ENCODE measurements around the gene EEF1A1. TPM values are rescaled to one million over a fixed set of nuclear protein-coding genes. Genes with fewer than 3 reads are reported as not detected.
A peak's percentile ranks its signal among the peaks of the same experiment; 100 is the strongest.

The EEF1A1 gene
- total RNA-seq, 2 donors from 2014 or later, result 9,813 to 18,243 TPM

DNA sequence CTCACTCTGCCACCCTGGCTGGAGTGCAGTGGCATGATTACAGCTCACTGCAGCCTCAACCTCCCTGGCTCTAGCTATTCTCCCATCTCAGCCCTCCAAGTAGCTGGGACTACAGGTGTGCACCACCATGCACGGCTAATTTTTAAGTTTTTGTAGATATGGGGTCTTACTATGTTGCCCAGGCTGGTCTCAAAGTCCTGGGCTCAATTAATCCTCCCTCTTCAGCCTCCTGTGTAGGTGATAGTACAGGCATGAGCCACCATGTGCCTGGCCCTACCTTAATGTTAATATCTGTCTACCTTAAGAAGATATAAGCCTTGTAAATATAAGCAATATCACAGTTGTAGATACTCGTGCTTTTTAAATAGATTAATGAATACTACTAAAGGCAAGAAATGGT lies 16.7 kb downstream of the EEF1A1 start:
- Mint-ChIP-seq H3K4me1 (no peaks in the 10 kb centered on the region), H3K27ac (no peak overlapping the region), H3K4me3 (no peak overlapping the region), H3K9me3 (no peaks in the 10 kb centered on the region), H3K36me3 (ENCODE audit: low read depth) (peaks cover 53% of the 10 kb centered on the region), H3K27me3 (no peaks in the 10 kb centered on the region)
- no peak for ATAC-seq (replicated peaks)

DNA sequence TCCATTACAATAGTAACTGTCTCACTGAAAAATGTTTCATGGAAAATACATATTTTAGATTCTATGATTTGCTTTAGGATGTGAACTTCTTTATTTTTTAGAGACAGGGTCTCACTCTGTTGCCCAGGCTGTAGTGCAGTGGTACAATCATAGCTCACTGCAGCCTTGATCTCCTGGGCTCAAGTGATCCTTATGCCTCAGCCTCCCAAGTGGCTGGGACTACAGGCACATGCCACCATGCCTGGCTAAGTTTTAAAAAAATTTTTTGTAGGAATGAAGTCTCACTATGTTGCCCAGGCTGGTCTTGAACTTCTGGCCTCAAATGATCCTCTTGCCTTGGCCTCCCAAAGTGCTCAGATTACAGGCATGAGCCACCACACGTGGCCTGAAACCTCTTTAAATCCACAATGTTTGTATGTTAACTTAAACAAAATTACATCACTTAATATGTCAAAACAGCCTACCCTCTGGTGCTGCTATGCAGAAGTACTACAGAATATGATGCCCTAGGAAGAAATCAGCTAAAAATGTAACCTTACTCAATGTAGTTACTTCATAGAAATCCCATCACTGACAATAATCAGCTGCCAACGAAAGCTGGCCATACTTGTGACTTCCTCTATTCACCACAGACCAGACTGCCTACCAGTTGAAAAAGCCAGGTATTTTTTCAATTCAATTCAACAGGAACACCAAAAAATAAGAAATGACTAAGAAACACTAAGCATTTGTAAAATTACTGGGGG lies 17.6 kb downstream of the EEF1A1 start:
- H3K4me3 Mint-ChIP-seq, result no peak overlapping the region
- no peaks in the 10 kb centered on the region for H3K4me1 Mint-ChIP-seq
- no peaks in the 10 kb centered on the region for H3K9me3 Mint-ChIP-seq
- peaks cover 62% of the 10 kb centered on the region for H3K36me3 Mint-ChIP-seq (ENCODE audit: low read depth)
- peak overlapping the region; percentile 51 for H3K27ac Mint-ChIP-seq
- no peak for ATAC-seq (replicated peaks)
- no peaks in the 10 kb centered on the region for H3K27me3 Mint-ChIP-seq

DNA sequence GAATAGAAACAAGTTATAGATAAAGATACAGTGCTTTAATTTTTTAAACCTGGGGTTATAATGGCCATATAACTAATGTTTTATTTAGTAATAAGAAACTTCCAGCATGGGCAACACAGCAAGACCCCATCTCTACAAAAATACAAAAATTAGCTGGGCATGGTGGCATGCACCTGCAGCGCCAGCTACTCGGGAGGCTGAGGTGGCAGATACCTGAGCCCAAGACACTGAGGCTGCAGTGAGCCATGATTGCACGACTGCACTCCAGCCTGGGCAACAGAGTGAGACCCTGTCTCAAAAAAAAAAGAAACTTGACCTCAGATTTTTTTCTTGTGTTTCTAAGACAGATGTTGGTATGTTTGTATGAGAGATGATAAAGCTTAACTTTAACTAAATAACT lies 22.9 kb downstream of the EEF1A1 start:
- no peaks in the 10 kb centered on the region for H3K4me1 Mint-ChIP-seq
- H3K27me3 Mint-ChIP-seq, result no peaks in the 10 kb centered on the region
- no peak overlapping the region for H3K27ac Mint-ChIP-seq
- ATAC-seq (replicated peaks), result no peak
- H3K36me3 Mint-ChIP-seq (ENCODE audit: low read depth), result peaks cover 97% of the 10 kb centered on the region
- no peak overlapping the region for H3K4me3 Mint-ChIP-seq
- H3K9me3 Mint-ChIP-seq, result no peaks in the 10 kb centered on the region

DNA sequence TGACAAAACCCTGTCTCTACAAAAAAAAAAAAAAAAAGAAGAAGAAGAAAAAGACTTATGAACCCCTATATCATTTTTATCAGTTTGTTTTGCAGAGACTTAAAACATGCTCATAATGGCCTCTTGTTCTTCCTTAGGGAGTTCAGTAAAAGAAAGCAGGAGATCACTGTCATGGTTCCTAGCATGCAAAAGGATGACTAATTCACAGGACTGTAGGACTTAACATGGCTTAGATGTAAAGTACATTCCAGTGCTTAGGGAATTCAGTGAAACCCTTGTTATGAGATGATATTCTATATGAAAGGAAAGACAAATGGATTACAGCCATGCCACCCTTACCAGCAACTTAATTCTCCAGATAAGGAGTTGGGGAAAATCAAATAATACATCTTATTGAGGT lies 29.5 kb downstream of the EEF1A1 start:
- Mint-ChIP-seq H3K27ac (no peak overlapping the region), H3K36me3 (ENCODE audit: low read depth) (peaks cover 98% of the 10 kb centered on the region), H3K9me3 (no peaks in the 10 kb centered on the region), H3K4me3 (no peak overlapping the region), H3K4me1 (no peaks in the 10 kb centered on the region), H3K27me3 (no peaks in the 10 kb centered on the region)
- no peak for ATAC-seq (replicated peaks)

DNA sequence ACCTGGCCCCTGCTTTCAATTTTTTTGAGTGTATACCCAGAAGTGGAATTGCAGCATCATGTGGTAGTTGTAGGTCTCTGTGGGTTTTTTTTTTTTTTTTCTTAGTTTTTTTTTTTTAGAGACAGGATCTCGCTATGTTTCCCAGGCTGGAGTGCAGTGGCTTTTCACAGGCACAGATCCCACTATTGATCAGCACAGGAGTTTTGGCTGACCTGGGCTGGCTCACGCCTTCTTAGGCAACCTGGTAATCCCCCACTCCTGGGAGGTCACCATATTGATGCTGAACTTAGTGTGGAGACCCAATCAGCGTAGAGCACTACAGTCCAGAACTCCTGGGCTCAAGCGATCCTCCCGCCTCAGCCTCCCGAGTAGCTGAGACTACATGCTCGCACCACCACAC lies 33.4 kb downstream of the EEF1A1 start:
- Mint-ChIP-seq H3K4me1 (no peaks in the 10 kb centered on the region), H3K4me3 (no peak overlapping the region), H3K36me3 (ENCODE audit: low read depth) (peaks cover 97% of the 10 kb centered on the region), H3K9me3 (no peaks in the 10 kb centered on the region), H3K27me3 (no peaks in the 10 kb centered on the region), H3K27ac (no peak overlapping the region)
- ATAC-seq (replicated peaks), result no peak

DNA sequence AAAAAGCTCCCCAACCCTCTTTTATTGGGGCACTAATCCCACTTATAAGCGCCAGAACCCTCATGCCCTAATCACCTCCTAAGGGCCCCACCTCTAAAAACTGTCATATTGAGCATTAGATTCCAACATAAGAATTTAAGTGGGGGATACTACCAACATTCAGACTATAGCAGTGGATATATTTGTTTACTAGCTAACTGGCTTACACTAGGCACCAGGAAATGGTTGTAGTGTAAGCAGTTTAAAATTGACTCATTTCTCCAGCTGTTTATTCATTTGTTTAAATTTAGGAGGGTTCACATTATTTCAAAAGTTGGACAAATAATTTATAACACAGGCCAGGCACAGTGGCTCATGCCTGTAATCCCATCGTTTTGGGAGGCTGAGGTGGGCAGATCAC lies 36.4 kb downstream of the EEF1A1 start:
- peak overlapping the region; percentile 36 for H3K27ac Mint-ChIP-seq
- no peak overlapping the region for H3K4me3 Mint-ChIP-seq
- H3K27me3 Mint-ChIP-seq, result no peaks in the 10 kb centered on the region
- no peaks in the 10 kb centered on the region for H3K4me1 Mint-ChIP-seq
- no peaks in the 10 kb centered on the region for H3K9me3 Mint-ChIP-seq
- peaks cover 97% of the 10 kb centered on the region for H3K36me3 Mint-ChIP-seq (ENCODE audit: low read depth)
- ATAC-seq (replicated peaks), result no peak

DNA sequence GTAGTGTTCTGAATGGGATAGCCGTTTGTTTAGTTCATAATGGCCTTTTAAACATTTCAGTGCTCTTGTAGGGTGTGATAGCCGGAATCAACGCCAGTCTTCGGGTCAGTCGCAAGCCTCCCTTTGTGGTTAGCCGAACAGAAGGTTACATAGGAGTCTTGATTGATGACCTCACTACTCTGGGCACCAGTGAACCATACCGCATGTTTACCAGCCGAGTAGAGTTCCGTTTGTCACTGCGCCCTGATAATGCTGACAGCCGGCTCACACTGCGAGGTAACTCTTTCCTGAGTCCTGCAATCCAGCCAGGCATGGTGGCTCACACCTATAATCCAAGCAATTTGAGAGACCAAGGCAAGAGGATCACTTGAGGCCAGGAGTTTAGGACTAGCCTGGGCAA lies 38.9 kb downstream of the EEF1A1 start:
- Mint-ChIP-seq H3K27ac (no peak overlapping the region), H3K4me3 (no peak overlapping the region), H3K27me3 (no peaks in the 10 kb centered on the region), H3K36me3 (ENCODE audit: low read depth) (peaks cover 95% of the 10 kb centered on the region), H3K9me3 (no peaks in the 10 kb centered on the region), H3K4me1 (no peaks in the 10 kb centered on the region)
- no peak for ATAC-seq (replicated peaks)

DNA sequence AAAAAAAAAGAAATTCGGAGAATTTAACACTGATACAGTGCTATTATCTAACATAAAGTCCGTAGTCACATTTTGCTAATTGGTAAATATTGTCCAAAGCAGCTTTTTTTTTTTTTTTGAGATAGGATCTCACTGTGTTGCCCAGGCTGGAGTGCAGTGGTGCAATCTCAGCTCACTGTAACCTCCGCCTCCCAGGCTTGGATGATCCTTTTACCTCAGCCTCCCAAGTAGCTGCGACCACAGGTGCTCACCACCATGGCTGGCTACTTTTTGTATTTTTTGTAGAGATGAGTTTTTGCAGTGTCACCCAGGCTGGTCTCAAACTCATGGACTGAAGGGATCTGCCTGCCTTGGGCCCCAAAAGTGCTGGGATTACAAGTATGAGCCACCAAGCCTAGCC lies 43.4 kb downstream of the EEF1A1 start:
- Mint-ChIP-seq H3K4me1 (no peaks in the 10 kb centered on the region), H3K27me3 (no peaks in the 10 kb centered on the region), H3K27ac (no peak overlapping the region), H3K36me3 (ENCODE audit: low read depth) (peaks cover 98% of the 10 kb centered on the region), H3K9me3 (no peaks in the 10 kb centered on the region), H3K4me3 (no peak overlapping the region)
- ATAC-seq (replicated peaks), result no peak

DNA sequence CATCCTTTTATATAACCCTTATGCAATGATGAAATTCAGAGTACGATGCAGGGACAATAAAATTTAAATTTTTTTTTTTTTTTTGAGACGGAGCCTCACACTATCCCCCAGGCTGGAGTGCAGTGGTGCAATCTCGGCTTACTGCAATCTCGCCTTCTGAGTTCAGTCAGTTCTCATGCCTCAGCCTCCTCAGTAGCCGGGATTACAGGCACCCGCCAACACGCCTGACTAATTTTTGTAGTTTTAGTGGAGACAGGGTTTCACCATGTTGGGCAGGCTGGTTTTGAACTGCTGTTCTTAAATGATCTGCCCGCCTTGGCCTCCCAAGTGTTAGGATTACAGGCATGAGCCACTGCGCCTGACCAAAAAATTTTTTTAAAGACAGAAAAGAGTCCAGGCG lies 44.1 kb downstream of the EEF1A1 start:
- no peaks in the 10 kb centered on the region for H3K9me3 Mint-ChIP-seq
- peaks cover 5% of the 10 kb centered on the region for H3K4me1 Mint-ChIP-seq
- no peak overlapping the region for H3K27ac Mint-ChIP-seq
- H3K27me3 Mint-ChIP-seq, result no peaks in the 10 kb centered on the region
- ATAC-seq (replicated peaks), result peak; percentile 59
- H3K4me3 Mint-ChIP-seq, result no peak overlapping the region
- H3K36me3 Mint-ChIP-seq (ENCODE audit: low read depth), result peaks cover 98% of the 10 kb centered on the region

DNA sequence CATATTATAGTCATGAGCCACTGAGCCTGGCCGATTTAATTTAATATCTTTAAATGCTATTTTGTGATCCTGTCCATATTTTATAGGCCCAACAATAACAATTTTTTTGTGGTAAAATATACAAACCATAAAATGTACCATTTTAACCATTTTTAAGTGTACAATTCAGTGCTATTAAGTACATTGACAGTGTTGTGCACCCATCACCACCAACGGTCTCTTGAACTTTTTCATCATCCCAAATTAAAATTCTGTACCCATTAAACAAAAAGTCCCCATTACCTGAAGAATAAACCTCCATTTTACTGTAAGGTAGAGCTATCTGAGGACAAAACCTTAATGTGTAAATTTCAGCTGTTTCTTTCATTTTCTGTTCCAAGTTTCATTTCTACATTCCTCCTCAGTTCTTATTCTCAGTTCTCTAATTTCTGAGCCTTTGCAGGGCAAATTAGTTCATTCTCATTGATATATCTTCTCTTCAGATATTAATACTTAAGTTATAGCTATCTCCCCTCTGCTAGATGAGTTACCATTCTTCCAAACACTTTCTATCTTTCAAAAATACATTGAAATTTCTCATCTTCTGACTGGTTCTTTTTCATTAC lies 49.0 kb downstream of the EEF1A1 start:
- Mint-ChIP-seq H3K4me1 (peaks cover 7% of the 10 kb centered on the region), H3K36me3 (ENCODE audit: low read depth) (peaks cover 100% of the 10 kb centered on the region), H3K27ac (peak overlapping the region; percentile 66), H3K9me3 (no peaks in the 10 kb centered on the region), H3K27me3 (no peaks in the 10 kb centered on the region), H3K4me3 (peak overlapping the region; percentile 64)
- peak; percentile 57 for ATAC-seq (replicated peaks)

Other genes starting within 250 kb of the EEF1A1 start
- gene DPPA5, start 166.8 kb downstream of the EEF1A1 start, total RNA-seq, result not detected
- not detected for gene KHDC3L, start 158.4 kb downstream of the EEF1A1 start, total RNA-seq
- gene OOEP, start 151.1 kb downstream of the EEF1A1 start, total RNA-seq, result 1 to 10 TPM in 1 of 2 donors, under 1 TPM in 1; 0.26 to 1.0 TPM
- under 1 TPM; 0.90 to 0.97 TPM for gene DDX43, start 126.2 kb downstream of the EEF1A1 start, total RNA-seq
- 10 to 100 TPM; 37.5 to 56.0 TPM for gene CGAS, start 68.7 kb downstream of the EEF1A1 start, total RNA-seq
- gene MTO1, start 59.3 kb downstream of the EEF1A1 start, total RNA-seq, result 10 to 100 TPM; 46.8 to 57.7 TPM
- 1 to 10 TPM; 4.8 to 6.4 TPM for gene SLC17A5, start 133.0 kb upstream of the EEF1A1 start, total RNA-seq
- 10 to 100 TPM; 10.4 to 21.5 TPM for gene CD109, start 175.2 kb upstream of the EEF1A1 start, total RNA-seq

Data from activated T-helper 17 cell treated with anti-CD3 and anti-CD28 coated beads, Interleukin-2, amount 50 U/mL, for 72 hours (primary cell).